HG03342 (cell line): Measurements from ENCODE around the gene CACNA1G.

ENCODE experiments used
- ATAC-seq: cut with Tn5 transposase; IDR thresholded peaks from one replicate; pipeline ENCODE4 v1.9.1; 2021; ENCODE audit warnings: mild to moderate bottlenecking, moderate library complexity; ENCODE audit not compliant: unreplicated experiment

CACNA1G gene

GRCh38 chr17:50547035-50547735 is 13.3 kb upstream of the CACNA1G start, which contains the start of gene SPATA20:
Gene SPATA20 (plus strand): TSS chr17:50547174. CDS start chr17:50547209, 35 bp downstream.
- peak; percentile 64 for ATAC-seq

- ATAC-seq: no peak
Measured at GRCh38 chr17:50547736-50548083, 12.8 kb upstream of the CACNA1G start.

GRCh38 chr17:50548831-50549230 is 11.7 kb upstream of the CACNA1G start:
- ATAC-seq: no peak

GRCh38 chr17:50549256-50549941 is 11.1 kb upstream of the CACNA1G start:
- ATAC-seq: no peak

GRCh38 chr17:50549969-50550368 is 10.5 kb upstream of the CACNA1G start:
- ATAC-seq: no peak

- no peak for ATAC-seq
Measured at GRCh38 chr17:50550661-50551432, 9.7 kb upstream of the CACNA1G start.

- ATAC-seq: no peak
Measured at GRCh38 chr17:50551433-50551815, 9.1 kb upstream of the CACNA1G start.

GRCh38 chr17:50551884-50552283 is 8.6 kb upstream of the CACNA1G start:
- ATAC-seq: no peak

GRCh38 chr17:50554201-50554600 is 6.3 kb upstream of the CACNA1G start:
- no peak for ATAC-seq

GRCh38 chr17:50556803-50557202 is 3.7 kb upstream of the CACNA1G start:
- no peak for ATAC-seq

- ATAC-seq: no peak
Measured at GRCh38 chr17:50557630-50558029, 2.9 kb upstream of the CACNA1G start.

- ATAC-seq: no peak
Measured at GRCh38 chr17:50558091-50558490, 2.4 kb upstream of the CACNA1G start.

- ATAC-seq: no peak
Measured at GRCh38 chr17:50558581-50558940, 2.0 kb upstream of the CACNA1G start.

- ATAC-seq: no peak
Measured at GRCh38 chr17:50558941-50559614, 1.4 kb upstream of the CACNA1G start.

- ATAC-seq: no peak
Measured at GRCh38 chr17:50559674-50560184, 786 bp upstream of the CACNA1G start.

GRCh38 chr17:50560931-50561745 is 623 bp downstream of the CACNA1G start:
- ATAC-seq: peak; percentile 8

- no peak for ATAC-seq
Measured at GRCh38 chr17:50561746-50562141, 1.2 kb downstream of the CACNA1G start.

GRCh38 chr17:50562242-50563091 is 2.0 kb downstream of the CACNA1G start:
- no peak for ATAC-seq

- ATAC-seq: no peak
Measured at GRCh38 chr17:50563092-50563511, 2.6 kb downstream of the CACNA1G start.
